ENCODE data around the gene IFT20.

IFT20 gene

GRCh38 chr17:28342313-28342712, 7.0 kb upstream of the IFT20 start:
- Histone ChIP-seq H3K4me1 (ENCODE audit: insufficient read depth, low read length, poor library complexity, severe bottlenecking) (peaks cover 2% of the 10 kb centered on the region), H3K79me2 (ENCODE audit: insufficient read depth, low read length) (peaks cover 9% of the 10 kb centered on the region; the same call in 1 of the 2 replicates), H2AFZ (ENCODE audit: low read length) (no peak overlapping the region), H4K20me1 (ENCODE audit: insufficient read depth, low read length, poor library complexity, severe bottlenecking) (no peaks in the 10 kb centered on the region), H3K9ac (ENCODE audit: low read depth, low read length, poor library complexity, severe bottlenecking) (no peak overlapping the region), H3K4me2 (ENCODE audit: low read depth, low read length, poor library complexity, severe bottlenecking) (no peak overlapping the region), H3K9me3 (ENCODE audit: insufficient read depth, low read depth, low read length) (no peaks in the 10 kb centered on the region), H3K36me3 (ENCODE audit: insufficient read depth, low read length) (peaks cover 19% of the 10 kb centered on the region; the same call in 1 of the 2 replicates), H3K9me2 (replicated peaks; ENCODE audit: low read depth, low read length) (no peaks in the 10 kb centered on the region), H3F3A (ENCODE audit: low read depth) (no peaks in the 10 kb centered on the region), H3K27me3 (ENCODE audit: insufficient read depth, low read length, poor library complexity, severe bottlenecking) (no peaks in the 10 kb centered on the region), H3K4me3 (ENCODE audit: low read length, poor library complexity, severe bottlenecking) (no peak overlapping the region)
- TF ChIP-seq EZH2phosphoT487 (IDR thresholded peaks at IDR 0.05; ENCODE audit: borderline replicate concordance), result no peak
- no peak for TF ChIP-seq CTCF (conservative IDR thresholded peaks at IDR 0.05; ENCODE audit: low read length)

- H3K36me3 ChIP-seq (ENCODE audit: insufficient read depth, low read length), result peaks cover 12% of the 10 kb centered on the region; the same call in 1 of the 2 replicates
- peaks cover 17% of the 10 kb centered on the region; the same call in 1 of the 2 replicates for H3K79me2 ChIP-seq (ENCODE audit: insufficient read depth, low read length)
- H3K9me3 ChIP-seq (ENCODE audit: insufficient read depth, low read depth, low read length), result no peaks in the 10 kb centered on the region
- no peak for TF ChIP-seq EZH2phosphoT487 (IDR thresholded peaks at IDR 0.05; ENCODE audit: borderline replicate concordance)
- H3K27me3 ChIP-seq (ENCODE audit: insufficient read depth, low read length, poor library complexity, severe bottlenecking), result no peaks in the 10 kb centered on the region
- no peak overlapping the region for H2AFZ ChIP-seq (ENCODE audit: low read length)
- no peak overlapping the region for H3K4me2 ChIP-seq (ENCODE audit: low read depth, low read length, poor library complexity, severe bottlenecking)
- H3K9ac ChIP-seq (ENCODE audit: low read depth, low read length, poor library complexity, severe bottlenecking), result no peak overlapping the region
- H3K4me1 ChIP-seq (ENCODE audit: insufficient read depth, low read length, poor library complexity, severe bottlenecking), result peaks cover 9% of the 10 kb centered on the region
- no peaks in the 10 kb centered on the region for H3K9me2 ChIP-seq (replicated peaks; ENCODE audit: low read depth, low read length)
- H3F3A ChIP-seq (ENCODE audit: low read depth), result no peaks in the 10 kb centered on the region
- no peaks in the 10 kb centered on the region for H4K20me1 ChIP-seq (ENCODE audit: insufficient read depth, low read length, poor library complexity, severe bottlenecking)
- no peak overlapping the region for H3K4me3 ChIP-seq (ENCODE audit: low read length, poor library complexity, severe bottlenecking)
Observed at GRCh38 chr17:28341516-28341915, 6.2 kb upstream of the IFT20 start.

GRCh38 chr17:28340374-28340773, 5.1 kb upstream of the IFT20 start:
- Histone ChIP-seq H3K4me2 (ENCODE audit: low read depth, low read length, poor library complexity, severe bottlenecking) (no peak overlapping the region), H3K4me3 (ENCODE audit: low read length, poor library complexity, severe bottlenecking) (no peak overlapping the region), H3K9me2 (replicated peaks; ENCODE audit: low read depth, low read length) (no peaks in the 10 kb centered on the region), H4K20me1 (ENCODE audit: insufficient read depth, low read length, poor library complexity, severe bottlenecking) (peaks cover 4% of the 10 kb centered on the region), H3K79me2 (ENCODE audit: insufficient read depth, low read length) (peaks cover 23% of the 10 kb centered on the region; the same call in 1 of the 2 replicates), H3K9ac (ENCODE audit: low read depth, low read length, poor library complexity, severe bottlenecking) (no peak overlapping the region), H3F3A (ENCODE audit: low read depth) (no peaks in the 10 kb centered on the region), H3K27me3 (ENCODE audit: insufficient read depth, low read length, poor library complexity, severe bottlenecking) (no peaks in the 10 kb centered on the region), H2AFZ (ENCODE audit: low read length) (no peak overlapping the region), H3K4me1 (ENCODE audit: insufficient read depth, low read length, poor library complexity, severe bottlenecking) (peaks cover 14% of the 10 kb centered on the region), H3K9me3 (ENCODE audit: insufficient read depth, low read depth, low read length) (no peaks in the 10 kb centered on the region), H3K36me3 (ENCODE audit: insufficient read depth, low read length) (peaks cover 12% of the 10 kb centered on the region; the same call in 1 of the 2 replicates)
- TF ChIP-seq CTCF (conservative IDR thresholded peaks at IDR 0.05; ENCODE audit: low read length), result no peak
- no peak for TF ChIP-seq EZH2phosphoT487 (IDR thresholded peaks at IDR 0.05; ENCODE audit: borderline replicate concordance)

- no peaks in the 10 kb centered on the region for H3F3A ChIP-seq (ENCODE audit: low read depth)
- H3K9me3 ChIP-seq (ENCODE audit: insufficient read depth, low read depth, low read length), result no peaks in the 10 kb centered on the region
- H3K4me1 ChIP-seq (ENCODE audit: insufficient read depth, low read length, poor library complexity, severe bottlenecking), result peaks cover 17% of the 10 kb centered on the region
Observed at GRCh38 chr17:28339431-28339830, 4.2 kb upstream of the IFT20 start.

More at GRCh38 chr17:28339431-28339830, 4.2 kb upstream of the IFT20 start:
- Histone ChIP-seq H3K9me2 (replicated peaks; ENCODE audit: low read depth, low read length) (no peaks in the 10 kb centered on the region), H3K79me2 (ENCODE audit: insufficient read depth, low read length) (peaks cover 30% of the 10 kb centered on the region; the same call in 1 of the 2 replicates), H2AFZ (ENCODE audit: low read length) (no peak overlapping the region), H4K20me1 (ENCODE audit: insufficient read depth, low read length, poor library complexity, severe bottlenecking) (peaks cover 4% of the 10 kb centered on the region), H3K4me3 (ENCODE audit: low read length, poor library complexity, severe bottlenecking) (no peak overlapping the region), H3K27me3 (ENCODE audit: insufficient read depth, low read length, poor library complexity, severe bottlenecking) (no peaks in the 10 kb centered on the region), H3K36me3 (ENCODE audit: insufficient read depth, low read length) (peaks cover 12% of the 10 kb centered on the region; the same call in 1 of the 2 replicates), H3K9ac (ENCODE audit: low read depth, low read length, poor library complexity, severe bottlenecking) (no peak overlapping the region), H3K4me2 (ENCODE audit: low read depth, low read length, poor library complexity, severe bottlenecking) (no peak overlapping the region)
- TF ChIP-seq EZH2phosphoT487 (IDR thresholded peaks at IDR 0.05; ENCODE audit: borderline replicate concordance), result no peak
- no peak for TF ChIP-seq CTCF (conservative IDR thresholded peaks at IDR 0.05; ENCODE audit: low read length)
